NCI-H510A treated with DMSO at 0.1 percent for 48 hours (cell line): ENCODE results near the gene SLC24A3.
"Not testable (repeated sequence)": the region's sequence is repeated elsewhere in the genome, so short reads cannot be mapped to it uniquely, and the experiment has no call there.

ENCODE experiments used
- DNase-seq: peaks from one replicate; lab custom pipeline; 2025; lab: John Stamatoyannopoulos, UW

The SLC24A3 gene

GRCh38 chr20:19633985-19634384 lies 421.5 kb downstream of the SLC24A3 start:
- no peak for DNase-seq

GRCh38 chr20:19639471-19640045 lies 427.1 kb downstream of the SLC24A3 start:
- DNase-seq = not testable (repeated sequence)

GRCh38 chr20:19642860-19643259 lies 430.4 kb downstream of the SLC24A3 start:
- no peak for DNase-seq

- no peak for DNase-seq
These were observed 431.6 kb downstream of the SLC24A3 start for GRCh38 chr20:19644085-19644484.

GRCh38 chr20:19646963-19647362 lies 434.5 kb downstream of the SLC24A3 start:
- no peak for DNase-seq

- no peak for DNase-seq
These were observed 435.6 kb downstream of the SLC24A3 start for GRCh38 chr20:19648024-19648423.

- DNase-seq = no peak
These were observed 436.6 kb downstream of the SLC24A3 start for GRCh38 chr20:19649041-19649440.

GRCh38 chr20:19652591-19653026 lies 440.2 kb downstream of the SLC24A3 start:
- DNase-seq = no peak

- DNase-seq = no peak
These were observed 440.9 kb downstream of the SLC24A3 start for GRCh38 chr20:19653327-19653726.

- no peak for DNase-seq
These were observed 442.5 kb downstream of the SLC24A3 start for GRCh38 chr20:19654921-19655320.

GRCh38 chr20:19658137-19658536 lies 445.7 kb downstream of the SLC24A3 start:
- no peak for DNase-seq

- no peak for DNase-seq
These were observed 447.0 kb downstream of the SLC24A3 start for GRCh38 chr20:19659448-19659847.

GRCh38 chr20:19660808-19661378 lies 448.5 kb downstream of the SLC24A3 start:
- no peak for DNase-seq

GRCh38 chr20:19661717-19662636 lies 449.5 kb downstream of the SLC24A3 start:
- peak; percentile 92 for DNase-seq

GRCh38 chr20:19662637-19662995 lies 450.2 kb downstream of the SLC24A3 start:
- no peak for DNase-seq

GRCh38 chr20:19668418-19668817 lies 456.0 kb downstream of the SLC24A3 start:
- no peak for DNase-seq

GRCh38 chr20:19670829-19671228 lies 458.4 kb downstream of the SLC24A3 start:
- no peak for DNase-seq

- no peak for DNase-seq
These were observed 458.9 kb downstream of the SLC24A3 start for GRCh38 chr20:19671374-19671773.

GRCh38 chr20:19672498-19672897 lies 460.1 kb downstream of the SLC24A3 start:
- DNase-seq = no peak

- DNase-seq = no peak
These were observed 461.1 kb downstream of the SLC24A3 start for GRCh38 chr20:19673575-19673974.

GRCh38 chr20:19676202-19676601 lies 463.8 kb downstream of the SLC24A3 start:
- DNase-seq = no peak

GRCh38 chr20:19677336-19677735 lies 464.9 kb downstream of the SLC24A3 start:
- DNase-seq = no peak

- DNase-seq = not testable (repeated sequence)
These were observed 466.1 kb downstream of the SLC24A3 start for GRCh38 chr20:19678591-19678990.
